ENCODE results near the gene DBN1. TPM values are rescaled to one million over a fixed set of nuclear protein-coding genes. Genes with fewer than 3 reads are reported as not detected.

Gene DBN1
- total and polyA plus RNA-seq, 9 of the 15 experiments (the other 6 are each of a cell fraction or from before 2014, with no cell fraction given) = 0.25 to 87.2 (median 27.9) TPM

- TF ChIP-seq, protein P1, sequence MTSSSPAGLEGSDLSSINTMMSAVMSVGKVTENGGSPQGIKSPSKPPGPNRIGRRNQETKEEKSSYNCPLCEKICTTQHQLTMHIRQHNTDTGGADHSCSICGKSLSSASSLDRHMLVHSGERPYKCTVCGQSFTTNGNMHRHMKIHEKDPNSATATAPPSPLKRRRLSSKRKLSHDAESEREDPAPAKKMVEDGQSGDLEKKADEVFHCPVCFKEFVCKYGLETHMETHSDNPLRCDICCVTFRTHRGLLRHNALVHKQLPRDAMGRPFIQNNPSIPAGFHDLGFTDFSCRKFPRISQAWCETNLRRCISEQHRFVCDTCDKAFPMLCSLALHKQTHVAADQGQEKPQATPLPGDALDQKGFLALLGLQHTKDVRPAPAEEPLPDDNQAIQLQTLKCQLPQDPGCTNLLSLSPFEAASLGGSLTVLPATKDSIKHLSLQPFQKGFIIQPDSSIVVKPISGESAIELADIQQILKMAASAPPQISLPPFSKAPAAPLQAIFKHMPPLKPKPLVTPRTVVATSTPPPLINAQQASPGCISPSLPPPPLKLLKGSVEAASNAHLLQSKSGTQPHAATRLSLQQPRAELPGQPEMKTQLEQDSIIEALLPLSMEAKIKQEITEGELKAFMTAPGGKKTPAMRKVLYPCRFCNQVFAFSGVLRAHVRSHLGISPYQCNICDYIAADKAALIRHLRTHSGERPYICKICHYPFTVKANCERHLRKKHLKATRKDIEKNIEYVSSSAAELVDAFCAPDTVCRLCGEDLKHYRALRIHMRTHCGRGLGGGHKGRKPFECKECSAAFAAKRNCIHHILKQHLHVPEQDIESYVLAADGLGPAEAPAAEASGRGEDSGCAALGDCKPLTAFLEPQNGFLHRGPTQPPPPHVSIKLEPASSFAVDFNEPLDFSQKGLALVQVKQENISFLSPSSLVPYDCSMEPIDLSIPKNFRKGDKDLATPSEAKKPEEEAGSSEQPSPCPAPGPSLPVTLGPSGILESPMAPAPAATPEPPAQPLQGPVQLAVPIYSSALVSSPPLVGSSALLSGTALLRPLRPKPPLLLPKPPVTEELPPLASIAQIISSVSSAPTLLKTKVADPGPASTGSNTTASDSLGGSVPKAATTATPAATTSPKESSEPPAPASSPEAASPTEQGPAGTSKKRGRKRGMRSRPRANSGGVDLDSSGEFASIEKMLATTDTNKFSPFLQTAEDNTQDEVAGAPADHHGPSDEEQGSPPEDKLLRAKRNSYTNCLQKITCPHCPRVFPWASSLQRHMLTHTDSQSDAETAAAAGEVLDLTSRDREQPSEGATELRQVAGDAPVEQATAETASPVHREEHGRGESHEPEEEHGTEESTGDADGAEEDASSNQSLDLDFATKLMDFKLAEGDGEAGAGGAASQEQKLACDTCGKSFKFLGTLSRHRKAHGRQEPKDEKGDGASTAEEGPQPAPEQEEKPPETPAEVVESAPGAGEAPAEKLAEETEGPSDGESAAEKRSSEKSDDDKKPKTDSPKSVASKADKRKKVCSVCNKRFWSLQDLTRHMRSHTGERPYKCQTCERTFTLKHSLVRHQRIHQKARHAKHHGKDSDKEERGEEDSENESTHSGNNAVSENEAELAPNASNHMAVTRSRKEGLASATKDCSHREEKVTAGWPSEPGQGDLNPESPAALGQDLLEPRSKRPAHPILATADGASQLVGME (CRISPR knock-in tag; IDR thresholded peaks at IDR 0.05) = 0 out of 2 replicates have a peak, but pooled peaks have one; percentile 6
- TF ChIP-seq POLR2AphosphoS5 (IDR thresholded peaks at IDR 0.05; ENCODE audit: control insufficient read depth, insufficient read depth, low read depth, low read length) = no peak; the same call in 1 of the 2 replicates
- TF ChIP-seq, protein P2, sequence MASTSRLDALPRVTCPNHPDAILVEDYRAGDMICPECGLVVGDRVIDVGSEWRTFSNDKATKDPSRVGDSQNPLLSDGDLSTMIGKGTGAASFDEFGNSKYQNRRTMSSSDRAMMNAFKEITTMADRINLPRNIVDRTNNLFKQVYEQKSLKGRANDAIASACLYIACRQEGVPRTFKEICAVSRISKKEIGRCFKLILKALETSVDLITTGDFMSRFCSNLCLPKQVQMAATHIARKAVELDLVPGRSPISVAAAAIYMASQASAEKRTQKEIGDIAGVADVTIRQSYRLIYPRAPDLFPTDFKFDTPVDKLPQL (IDR thresholded peaks at IDR 0.05; ENCODE audit: extremely low read depth, insufficient read length) = no peak
- TF ChIP-seq NONO (IDR thresholded peaks at IDR 0.05; ENCODE audit: low read depth in 2 of 2, low read length in 1 of 2) = peak; percentile 31 to 81; a peak in 3 of 4 replicates
- no peak for TF ChIP-seq KLF13 (tag; IDR thresholded peaks at IDR 0.05; ENCODE audit: borderline replicate concordance, low read depth)
- TF ChIP-seq ZBTB43 (CRISPR knock-in tag; IDR thresholded peaks at IDR 0.05) = no peak
- no peak for TF ChIP-seq NFE2 (IDR thresholded peaks at IDR 0.05; ENCODE audit: low read depth)
- TF ChIP-seq SIN3B (IDR thresholded peaks at IDR 0.05; ENCODE audit: low read depth) = no peak
- no peak for TF ChIP-seq FOXP1 (CRISPR knock-in tag; IDR thresholded peaks at IDR 0.05)
- TF ChIP-seq TEAD4 (IDR thresholded peaks at IDR 0.05; ENCODE audit: low read length) = no peak
- no peak for TF ChIP-seq TEAD4 (CRISPR knock-in tag; IDR thresholded peaks at IDR 0.05; ENCODE audit: borderline replicate concordance)
- no peak; the same call in 1 of the 2 replicates for TF ChIP-seq NR4A1 (CRISPR knock-in tag; IDR thresholded peaks at IDR 0.05)
- TF ChIP-seq NR4A1 (tag; IDR thresholded peaks at IDR 0.05) = 0 out of 2 replicates have a peak, but pooled peaks have one; percentile 61
- no peak for TF ChIP-seq ZNF124 (CRISPR knock-in tag; IDR thresholded peaks at IDR 0.05)
- TF ChIP-seq SMARCB1 (IDR thresholded peaks at IDR 0.05; ENCODE audit: insufficient read length, low read depth) = no peak
- no peak for TF ChIP-seq KLF6 (CRISPR knock-in tag; IDR thresholded peaks at IDR 0.05; ENCODE audit: borderline replicate concordance)
- peak; percentile 38; the same call in 1 of the 2 replicates for TF ChIP-seq ILF3 (IDR thresholded peaks at IDR 0.05; ENCODE audit: borderline replicate concordance)
- TF ChIP-seq, protein P3, sequence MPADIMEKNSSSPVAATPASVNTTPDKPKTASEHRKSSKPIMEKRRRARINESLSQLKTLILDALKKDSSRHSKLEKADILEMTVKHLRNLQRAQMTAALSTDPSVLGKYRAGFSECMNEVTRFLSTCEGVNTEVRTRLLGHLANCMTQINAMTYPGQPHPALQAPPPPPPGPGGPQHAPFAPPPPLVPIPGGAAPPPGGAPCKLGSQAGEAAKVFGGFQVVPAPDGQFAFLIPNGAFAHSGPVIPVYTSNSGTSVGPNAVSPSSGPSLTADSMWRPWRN (IDR thresholded peaks at IDR 0.05; ENCODE audit: low read depth) = no peak
- TF ChIP-seq ZNF778 (CRISPR knock-in tag; IDR thresholded peaks at IDR 0.05) = no peak
Measured at GRCh38 chr5:177446200-177447065, 27.0 kb downstream of the DBN1 start, which contains the start of gene PRR7 (continued).

Data from K562 (cell line).